ENCODE data around the gene PLA2G2E. TPM values are rescaled to one million over a fixed set of nuclear protein-coding genes. Genes with fewer than 3 reads are reported as not detected.
"Not testable (repeated sequence)": the region's sequence is repeated elsewhere in the genome, so short reads cannot be mapped to it uniquely, and the experiment has no call there.

PLA2G2E gene
- total and polyA plus RNA-seq, 3 donors from 2014 or later = not detected

DNA sequence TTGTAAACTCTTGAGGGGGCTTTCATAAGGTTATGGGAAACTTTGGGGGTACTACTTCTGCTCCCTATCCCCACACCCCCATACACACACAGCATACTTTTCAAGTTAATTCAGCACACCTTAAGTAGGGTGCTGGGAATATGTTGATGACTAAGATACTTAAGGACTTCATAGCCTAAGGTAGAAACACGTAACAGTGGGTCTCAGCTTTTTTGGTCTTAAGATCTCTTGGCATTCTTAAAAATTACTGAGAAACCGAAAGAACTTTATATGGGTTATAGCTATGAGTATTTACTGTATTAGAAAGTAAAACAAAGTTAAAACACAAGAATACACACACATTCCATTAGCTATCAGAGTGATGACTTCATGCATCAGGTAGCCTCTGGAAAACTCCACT, 39.1 kb downstream of the PLA2G2E start:
- no peaks in the 10 kb centered on the region for H3K9me3 ChIP-seq
- 67% methylated on average over 2 of the region's 2 CpGs for WGBS, 2 donors
- H3K27me3 ChIP-seq = no peaks in the 10 kb centered on the region
- no peak overlapping the region for H3K4me3 ChIP-seq
- no peak for TF ChIP-seq POLR2A (IDR thresholded peaks at IDR 0.05)
- TF ChIP-seq, protein P1, sequence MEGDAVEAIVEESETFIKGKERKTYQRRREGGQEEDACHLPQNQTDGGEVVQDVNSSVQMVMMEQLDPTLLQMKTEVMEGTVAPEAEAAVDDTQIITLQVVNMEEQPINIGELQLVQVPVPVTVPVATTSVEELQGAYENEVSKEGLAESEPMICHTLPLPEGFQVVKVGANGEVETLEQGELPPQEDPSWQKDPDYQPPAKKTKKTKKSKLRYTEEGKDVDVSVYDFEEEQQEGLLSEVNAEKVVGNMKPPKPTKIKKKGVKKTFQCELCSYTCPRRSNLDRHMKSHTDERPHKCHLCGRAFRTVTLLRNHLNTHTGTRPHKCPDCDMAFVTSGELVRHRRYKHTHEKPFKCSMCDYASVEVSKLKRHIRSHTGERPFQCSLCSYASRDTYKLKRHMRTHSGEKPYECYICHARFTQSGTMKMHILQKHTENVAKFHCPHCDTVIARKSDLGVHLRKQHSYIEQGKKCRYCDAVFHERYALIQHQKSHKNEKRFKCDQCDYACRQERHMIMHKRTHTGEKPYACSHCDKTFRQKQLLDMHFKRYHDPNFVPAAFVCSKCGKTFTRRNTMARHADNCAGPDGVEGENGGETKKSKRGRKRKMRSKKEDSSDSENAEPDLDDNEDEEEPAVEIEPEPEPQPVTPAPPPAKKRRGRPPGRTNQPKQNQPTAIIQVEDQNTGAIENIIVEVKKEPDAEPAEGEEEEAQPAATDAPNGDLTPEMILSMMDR (IDR thresholded peaks at IDR 0.05) = no peak
- H3K27ac ChIP-seq = no peak overlapping the region
- no peak for DNase-seq
- no peaks in the 10 kb centered on the region for H3K36me3 ChIP-seq (ENCODE audit: low read depth, missing control alignments)
- H3K4me1 ChIP-seq = peaks cover 15% of the 10 kb centered on the region
- intact Hi-C loops (cut with DNase I; ENCODE audit: low total_unique reads) = no loop called here

DNA sequence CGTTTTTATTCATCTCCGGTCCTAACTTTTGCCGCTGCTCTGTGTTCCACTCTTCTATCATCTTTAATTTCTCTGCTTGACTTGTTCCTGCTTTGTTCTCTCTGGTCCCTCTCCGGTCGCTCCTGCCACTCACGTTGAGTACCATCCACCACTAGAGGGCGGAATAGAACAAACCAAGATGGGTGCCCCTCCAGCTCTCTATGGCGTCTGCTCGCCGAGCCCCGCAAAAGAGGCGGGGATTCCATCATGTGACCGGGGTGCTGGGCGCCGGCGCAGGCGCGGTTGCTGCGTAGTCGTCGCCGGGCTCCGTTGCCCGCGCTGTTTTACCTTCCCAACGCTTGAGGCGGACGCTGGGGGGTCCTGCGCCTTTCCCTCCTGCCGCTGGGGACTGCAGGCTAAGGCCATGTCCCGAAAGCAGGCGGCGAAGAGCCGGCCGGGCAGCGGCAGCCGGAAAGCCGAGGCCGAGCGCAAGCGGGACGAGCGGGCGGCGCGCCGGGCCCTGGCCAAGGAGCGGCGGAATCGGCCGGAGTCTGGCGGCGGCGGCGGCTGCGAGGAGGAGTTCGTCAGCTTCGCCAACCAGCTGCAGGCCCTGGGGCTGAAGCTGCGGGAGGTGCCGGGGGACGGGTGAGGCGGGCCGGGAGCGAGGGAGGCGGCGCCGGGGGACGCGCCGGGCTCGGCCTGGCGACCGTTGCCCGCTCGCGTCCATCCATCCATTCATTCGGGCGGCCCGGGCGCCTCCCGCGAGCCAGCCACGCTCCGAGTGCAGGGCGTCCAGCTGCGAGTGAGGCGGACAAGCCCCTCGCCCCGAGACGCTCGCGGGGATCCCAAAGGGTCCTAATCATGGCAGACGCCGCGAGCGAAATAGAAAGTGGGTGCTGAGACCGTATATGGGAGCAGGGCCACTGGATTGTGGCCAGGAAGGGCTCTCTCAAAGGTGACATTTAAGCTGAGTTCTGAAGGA, 41.0 kb downstream of the PLA2G2E start, which contains the start of gene OTUD3:
Gene OTUD3 (plus strand): TSS at position 285 of the 961 bp plus-strand sequence. CDS start 119 bp downstream, at position 404.
- WGBS, 2 donors = 0 to 1% methylated on average over 27 to 68 of the region's 97 CpGs
- no peaks in the 10 kb centered on the region for H3K27me3 ChIP-seq
- peak; percentile 62 for TF ChIP-seq POLR2A (IDR thresholded peaks at IDR 0.05)
- TF ChIP-seq, protein P1 (IDR thresholded peaks at IDR 0.05) = peak; percentile 87 to 99 (median 98)
- H3K4me3 ChIP-seq = peak within 1 kb of the TSS; percentile 82 to 98
- no peaks in the 10 kb centered on the region for H3K36me3 ChIP-seq (ENCODE audit: low read depth, missing control alignments)
- intact Hi-C loops (cut with DNase I; ENCODE audit: low total_unique reads) = no loop called here
- no peaks in the 10 kb centered on the region for H3K9me3 ChIP-seq
- DNase-seq = peak; percentile 97
- H3K4me1 ChIP-seq = peaks cover 15% of the 10 kb centered on the region
- peak within 1 kb of the TSS; percentile 85 to 93 for H3K27ac ChIP-seq

DNA sequence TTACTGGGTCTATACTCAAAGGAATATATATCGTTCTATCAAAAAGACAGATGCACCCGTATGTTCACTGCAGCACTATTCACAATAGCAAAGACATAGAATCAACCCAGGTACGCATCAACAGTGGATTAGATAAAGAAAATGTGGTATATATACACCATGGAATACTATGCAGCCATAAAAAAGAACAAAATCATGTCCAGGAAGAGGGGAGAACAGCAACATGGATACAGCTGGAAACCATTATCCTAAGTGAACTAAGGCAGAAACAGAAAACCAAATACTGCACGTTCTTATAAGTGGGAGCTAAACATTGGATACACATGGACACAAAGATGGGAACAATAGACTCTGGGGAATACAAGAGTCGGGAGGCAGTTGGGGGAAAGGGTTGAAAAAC, 42.6 kb downstream of the PLA2G2E start:
- H3K27me3 ChIP-seq; H3K27ac ChIP-seq; DNase-seq; H3K4me3 ChIP-seq; H3K36me3 ChIP-seq (ENCODE audit: low read depth, missing control alignments); intact Hi-C loops (cut with DNase I; ENCODE audit: low total_unique reads); H3K9me3 ChIP-seq: not testable (repeated sequence)
- 73 to 84% methylated on average over 5 of the region's 5 CpGs for WGBS, 2 donors
- peaks cover 15% of the 10 kb centered on the region for H3K4me1 ChIP-seq

DNA sequence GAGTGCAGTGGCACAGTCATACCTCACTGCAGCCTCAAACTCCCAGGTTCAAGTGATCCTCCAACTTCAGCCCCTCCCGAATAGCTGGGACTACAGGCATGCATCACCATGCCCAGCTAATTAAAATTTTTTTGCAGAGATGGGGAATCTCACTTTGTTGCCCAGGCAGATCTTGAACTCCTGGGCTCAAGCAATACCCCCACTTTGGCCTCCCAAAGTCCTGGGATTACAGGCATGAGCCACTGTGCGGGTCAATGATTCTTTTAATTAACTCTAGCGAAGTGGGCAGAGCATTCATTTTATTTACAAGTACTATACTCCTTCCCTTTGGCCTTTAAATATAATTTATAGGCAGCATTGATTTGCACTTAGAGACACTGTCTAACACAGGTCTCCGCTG, 43.8 kb downstream of the PLA2G2E start:
- 78 to 85% methylated on average over 4 of the region's 4 CpGs for WGBS, 2 donors

DNA sequence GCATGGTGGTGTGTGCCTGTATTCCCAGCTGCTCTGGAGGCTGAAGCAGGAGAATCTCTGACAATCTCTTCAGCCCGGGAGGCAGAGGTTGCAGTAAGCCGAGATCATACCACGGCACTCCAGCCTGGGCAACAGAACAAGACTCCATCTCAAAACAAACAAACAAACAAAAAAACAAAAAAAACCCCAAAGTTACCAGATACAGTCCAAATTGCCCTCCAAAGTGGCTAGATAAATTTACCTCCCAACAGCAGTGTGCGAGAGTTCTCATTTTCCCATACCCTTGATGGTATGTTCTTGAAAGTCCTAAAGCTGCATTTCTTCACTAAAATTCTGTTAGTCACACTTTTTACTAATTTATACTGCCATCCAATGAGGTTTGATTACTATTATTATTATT, 44.2 kb downstream of the PLA2G2E start:
- intact Hi-C loops (cut with DNase I; ENCODE audit: low total_unique reads) = no loop called here
- Histone ChIP-seq H3K9me3 (no peaks in the 10 kb centered on the region), H3K4me3 (no peak overlapping the region), H3K36me3 (ENCODE audit: low read depth, missing control alignments) (no peaks in the 10 kb centered on the region), H3K27ac (no peak overlapping the region), H3K4me1 (peaks cover 13% of the 10 kb centered on the region), H3K27me3 (no peaks in the 10 kb centered on the region)
- DNase-seq = no peak
- TF ChIP-seq, protein P1 (IDR thresholded peaks at IDR 0.05) = no peak
- no peak for TF ChIP-seq POLR2A (IDR thresholded peaks at IDR 0.05)
- WGBS, 2 donors = 90 to 91% methylated on average over 4 of the region's 4 CpGs

More for the DNA sequence above, 43.8 kb downstream of the PLA2G2E start:
- Histone ChIP-seq H3K27me3 (no peaks in the 10 kb centered on the region), H3K9me3 (no peaks in the 10 kb centered on the region), H3K36me3 (ENCODE audit: low read depth, missing control alignments) (no peaks in the 10 kb centered on the region), H3K27ac (no peak overlapping the region), H3K4me1 (peaks cover 15% of the 10 kb centered on the region), H3K4me3 (no peak overlapping the region)
- intact Hi-C loops (cut with DNase I; ENCODE audit: low total_unique reads) = no loop called here
- TF ChIP-seq, protein P1 (IDR thresholded peaks at IDR 0.05) = no peak
- TF ChIP-seq POLR2A (IDR thresholded peaks at IDR 0.05) = no peak
- DNase-seq = no peak
